ENCODE results near the gene CDC42EP5.

CDC42EP5 gene

GRCh38 chr19:54436628-54437252 lies 36.4 kb downstream of the CDC42EP5 start:
- no peaks in the 10 kb centered on the region for H3K9me3 ChIP-seq (ENCODE audit: insufficient read depth, low read length, severe bottlenecking)
- H2AFZ ChIP-seq (ENCODE audit: low read depth, low read length), result no peak overlapping the region
- DNase-seq (no peak), ATAC-seq (ENCODE audit: insufficient read depth, low read depth) (no peak)
- H3K9ac ChIP-seq (ENCODE audit: low read depth, low read length), result no peak overlapping the region
- no peak overlapping the region for H3K27ac ChIP-seq (ENCODE audit: low read length)
- H3K79me2 ChIP-seq (ENCODE audit: insufficient read depth, low read length), result no peaks in the 10 kb centered on the region; the same call in 1 of the 2 replicates
- H3K4me2 ChIP-seq (ENCODE audit: insufficient read depth, low read length), result no peak overlapping the region
- H3K4me3 ChIP-seq (ENCODE audit: low read depth in 1 of 2, low read length in 2 of 2), result no peak overlapping the region
- TF ChIP-seq EZH2 (IDR thresholded peaks at IDR 0.05; ENCODE audit: borderline replicate concordance, low read depth, low read length, severe bottlenecking), result no peak
- H3K4me1 ChIP-seq (ENCODE audit: insufficient read depth, low read length), result no peaks in the 10 kb centered on the region
- peaks cover 4% of the 10 kb centered on the region for H3K36me3 ChIP-seq (ENCODE audit: insufficient read depth, low read length)
- H3K27me3 ChIP-seq (ENCODE audit: insufficient read depth, low read length, poor library complexity), result no peaks in the 10 kb centered on the region
- H4K20me1 ChIP-seq (ENCODE audit: insufficient read depth, low read length), result peaks cover 28% of the 10 kb centered on the region

GRCh38 chr19:54436031-54436523 lies 37.0 kb downstream of the CDC42EP5 start:
- H3K27ac ChIP-seq (ENCODE audit: low read length), result no peak overlapping the region
- H3K4me2 ChIP-seq (ENCODE audit: insufficient read depth, low read length), result no peak overlapping the region
- no peak overlapping the region for H3K9ac ChIP-seq (ENCODE audit: low read depth, low read length)
- ATAC-seq (ENCODE audit: insufficient read depth, low read depth) (no peak), DNase-seq (no peak)
- H3K79me2 ChIP-seq (ENCODE audit: insufficient read depth, low read length), result no peaks in the 10 kb centered on the region; the same call in 1 of the 2 replicates
- H2AFZ ChIP-seq (ENCODE audit: low read depth, low read length), result no peak overlapping the region
- H3K36me3 ChIP-seq (ENCODE audit: insufficient read depth, low read length), result peaks cover 4% of the 10 kb centered on the region
- no peaks in the 10 kb centered on the region for H3K9me3 ChIP-seq (ENCODE audit: insufficient read depth, low read length, severe bottlenecking)
- no peaks in the 10 kb centered on the region for H3K27me3 ChIP-seq (ENCODE audit: insufficient read depth, low read length, poor library complexity)
- no peak overlapping the region for H3K4me3 ChIP-seq (ENCODE audit: low read depth in 1 of 2, low read length in 2 of 2)
- TF ChIP-seq CTCF (IDR thresholded peaks at IDR 0.05; ENCODE audit: borderline replicate concordance, extremely low read depth, low read length, poor library complexity, severe bottlenecking), result no peak
- H4K20me1 ChIP-seq (ENCODE audit: insufficient read depth, low read length), result peaks cover 33% of the 10 kb centered on the region
- H3K4me1 ChIP-seq (ENCODE audit: insufficient read depth, low read length), result peaks cover 5% of the 10 kb centered on the region

GRCh38 chr19:54435551-54436016 lies 37.5 kb downstream of the CDC42EP5 start:
- ATAC-seq (ENCODE audit: insufficient read depth, low read depth) (no peak), DNase-seq (no peak)
- Histone ChIP-seq H3K4me2 (ENCODE audit: insufficient read depth, low read length) (no peak overlapping the region), H2AFZ (ENCODE audit: low read depth, low read length) (no peak overlapping the region), H3K4me3 (ENCODE audit: low read depth in 1 of 2, low read length in 2 of 2) (no peak overlapping the region), H3K27me3 (ENCODE audit: insufficient read depth, low read length, poor library complexity) (no peaks in the 10 kb centered on the region), H3K79me2 (ENCODE audit: insufficient read depth, low read length) (no peaks in the 10 kb centered on the region; the same call in 1 of the 2 replicates), H3K36me3 (ENCODE audit: insufficient read depth, low read length) (peaks cover 4% of the 10 kb centered on the region), H3K4me1 (ENCODE audit: insufficient read depth, low read length) (peaks cover 10% of the 10 kb centered on the region), H3K27ac (ENCODE audit: low read length) (no peak overlapping the region), H3K9ac (ENCODE audit: low read depth, low read length) (no peak overlapping the region), H4K20me1 (ENCODE audit: insufficient read depth, low read length) (peaks cover 33% of the 10 kb centered on the region), H3K9me3 (ENCODE audit: insufficient read depth, low read length, severe bottlenecking) (no peaks in the 10 kb centered on the region)
- no peak for TF ChIP-seq EZH2 (IDR thresholded peaks at IDR 0.05; ENCODE audit: borderline replicate concordance, low read depth, low read length, severe bottlenecking)
- no peak for TF ChIP-seq CTCF (IDR thresholded peaks at IDR 0.05; ENCODE audit: borderline replicate concordance, extremely low read depth, low read length, poor library complexity, severe bottlenecking)

GRCh38 chr19:54434873-54435214 lies 38.3 kb downstream of the CDC42EP5 start:
- no peak for TF ChIP-seq EZH2 (IDR thresholded peaks at IDR 0.05; ENCODE audit: borderline replicate concordance, low read depth, low read length, severe bottlenecking)
- TF ChIP-seq CTCF (IDR thresholded peaks at IDR 0.05; ENCODE audit: borderline replicate concordance, extremely low read depth, low read length, poor library complexity, severe bottlenecking), result no peak
- Histone ChIP-seq H3K4me3 (ENCODE audit: low read depth in 1 of 2, low read length in 2 of 2) (no peak overlapping the region), H3K9me3 (ENCODE audit: insufficient read depth, low read length, severe bottlenecking) (no peaks in the 10 kb centered on the region), H3K4me2 (ENCODE audit: insufficient read depth, low read length) (no peak overlapping the region), H3K36me3 (ENCODE audit: insufficient read depth, low read length) (peaks cover 4% of the 10 kb centered on the region), H3K27me3 (ENCODE audit: insufficient read depth, low read length, poor library complexity) (no peaks in the 10 kb centered on the region), H3K9ac (ENCODE audit: low read depth, low read length) (no peak overlapping the region), H3K4me1 (ENCODE audit: insufficient read depth, low read length) (peaks cover 11% of the 10 kb centered on the region), H3K79me2 (ENCODE audit: insufficient read depth, low read length) (no peaks in the 10 kb centered on the region; the same call in 1 of the 2 replicates), H2AFZ (ENCODE audit: low read depth, low read length) (no peak overlapping the region), H3K27ac (ENCODE audit: low read length) (no peak overlapping the region), H4K20me1 (ENCODE audit: insufficient read depth, low read length) (peaks cover 37% of the 10 kb centered on the region)
- DNase-seq, result no peak
- ATAC-seq (ENCODE audit: insufficient read depth, low read depth), result no peak

Measured in DND-41 (cell line).